ENCODE measurements around the gene RARRES2.

DNA sequence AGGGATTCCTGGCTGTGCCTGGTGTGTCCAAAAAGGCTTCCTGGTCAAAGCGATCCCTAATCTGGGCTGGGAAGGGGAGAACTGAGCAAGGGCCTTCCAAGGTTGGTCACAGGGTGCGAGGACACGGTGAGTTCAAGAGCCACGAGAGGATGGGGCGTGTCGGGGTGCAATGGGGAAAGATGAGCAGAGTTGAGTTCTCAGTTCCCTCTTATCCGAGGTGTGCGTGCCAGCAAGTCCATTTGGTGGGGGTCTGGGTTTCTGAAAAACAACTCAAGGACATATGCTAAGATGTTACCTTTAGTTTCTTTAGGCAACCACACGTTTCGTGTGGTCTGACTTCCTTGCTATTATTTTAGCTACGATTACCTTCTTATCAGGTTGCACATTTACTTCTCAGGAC lies 39.0 kb upstream of the RARRES2 start:
- TF ChIP-seq, protein P1, sequence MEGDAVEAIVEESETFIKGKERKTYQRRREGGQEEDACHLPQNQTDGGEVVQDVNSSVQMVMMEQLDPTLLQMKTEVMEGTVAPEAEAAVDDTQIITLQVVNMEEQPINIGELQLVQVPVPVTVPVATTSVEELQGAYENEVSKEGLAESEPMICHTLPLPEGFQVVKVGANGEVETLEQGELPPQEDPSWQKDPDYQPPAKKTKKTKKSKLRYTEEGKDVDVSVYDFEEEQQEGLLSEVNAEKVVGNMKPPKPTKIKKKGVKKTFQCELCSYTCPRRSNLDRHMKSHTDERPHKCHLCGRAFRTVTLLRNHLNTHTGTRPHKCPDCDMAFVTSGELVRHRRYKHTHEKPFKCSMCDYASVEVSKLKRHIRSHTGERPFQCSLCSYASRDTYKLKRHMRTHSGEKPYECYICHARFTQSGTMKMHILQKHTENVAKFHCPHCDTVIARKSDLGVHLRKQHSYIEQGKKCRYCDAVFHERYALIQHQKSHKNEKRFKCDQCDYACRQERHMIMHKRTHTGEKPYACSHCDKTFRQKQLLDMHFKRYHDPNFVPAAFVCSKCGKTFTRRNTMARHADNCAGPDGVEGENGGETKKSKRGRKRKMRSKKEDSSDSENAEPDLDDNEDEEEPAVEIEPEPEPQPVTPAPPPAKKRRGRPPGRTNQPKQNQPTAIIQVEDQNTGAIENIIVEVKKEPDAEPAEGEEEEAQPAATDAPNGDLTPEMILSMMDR (IDR thresholded peaks at IDR 0.05) = no peak
- TF ChIP-seq POLR2A (IDR thresholded peaks at IDR 0.05) (no peak), EP300 (IDR thresholded peaks at IDR 0.05; ENCODE audit: low read depth) (no peak)
